Endothelial cell of umbilical vein (primary cell): ENCODE data around the gene TAF3.

ENCODE experiments used
- CTCF ChIP-seq, 2 donors: IDR thresholded peaks; 1 replicate in 1 of 2; 2 replicates in 1 of 2; pipeline ENCODE4 v1.5.1; 2011; ENCODE audit warnings: low read length in 2 of 2, mild to moderate bottlenecking in 2 of 2, moderate library complexity in 2 of 2, control low read depth in 1 of 2, inconsistent platforms in 1 of 2, low read depth in 1 of 2; ENCODE audit not compliant: insufficient read depth in 1 of 2; ENCODE audit errors: extremely low read depth in 1 of 2
- EZH2 ChIP-seq: IDR thresholded peaks from 2 replicates; pipeline ENCODE4 v1.6.1; 2012; ENCODE audit warnings: borderline replicate concordance, low read depth, mild to moderate bottlenecking, moderate library complexity, low read length, inconsistent platforms; ENCODE audit not compliant: severe bottlenecking
- POLR2A ChIP-seq: IDR thresholded peaks from 2 replicates; pipeline ENCODE4 v1.6.1; 2012; ENCODE audit warnings: low read depth, mild to moderate bottlenecking, control low read depth, low read length
- POLR2AphosphoS5 ChIP-seq: IDR thresholded peaks from 2 replicates; pipeline ENCODE4 v1.6.1; 2012; ENCODE audit warnings: low read depth, mild to moderate bottlenecking, control low read depth, low read length, moderate library complexity; ENCODE audit not compliant: insufficient read depth

- TF ChIP-seq CTCF (IDR thresholded peaks at IDR 0.05; ENCODE audit: extremely low read depth in 1 of 2, insufficient read depth in 1 of 2, low read depth in 1 of 2, low read length in 2 of 2) (no peak), POLR2A (no peak), EZH2 (no peak), POLR2AphosphoS5 (no peak)
Observed at GRCh38 chr10:7953447-7953846, 135.1 kb downstream of the TAF3 start.
